Right renal cortex interstitium (tissue), 3 donors: ENCODE measurements around the gene PIM3. TPM values are rescaled to one million over a fixed set of nuclear protein-coding genes. Genes with fewer than 3 reads are reported as not detected.

Experiments used
- DNase-seq, 3 donors: peaks; one replicate each; pipeline ENCODE4 v3.0.0-alpha.2; 2013; ENCODE audit warnings: low read depth in 3 of 3, low spot score in 2 of 3
- polyA plus RNA-seq, 3 donors: library from polyadenylated mRNA; unstranded; fragments of 120-200 nt; gene quantifications; one replicate each; pipeline ENCODE4 v1.2.1, GENCODE V29; 2013; ENCODE audit not compliant: insufficient read length in 3 of 3

PIM3 gene
- polyA plus RNA-seq, 3 donors = 12.4 to 16.2 (median 14.5) TPM

DNA sequence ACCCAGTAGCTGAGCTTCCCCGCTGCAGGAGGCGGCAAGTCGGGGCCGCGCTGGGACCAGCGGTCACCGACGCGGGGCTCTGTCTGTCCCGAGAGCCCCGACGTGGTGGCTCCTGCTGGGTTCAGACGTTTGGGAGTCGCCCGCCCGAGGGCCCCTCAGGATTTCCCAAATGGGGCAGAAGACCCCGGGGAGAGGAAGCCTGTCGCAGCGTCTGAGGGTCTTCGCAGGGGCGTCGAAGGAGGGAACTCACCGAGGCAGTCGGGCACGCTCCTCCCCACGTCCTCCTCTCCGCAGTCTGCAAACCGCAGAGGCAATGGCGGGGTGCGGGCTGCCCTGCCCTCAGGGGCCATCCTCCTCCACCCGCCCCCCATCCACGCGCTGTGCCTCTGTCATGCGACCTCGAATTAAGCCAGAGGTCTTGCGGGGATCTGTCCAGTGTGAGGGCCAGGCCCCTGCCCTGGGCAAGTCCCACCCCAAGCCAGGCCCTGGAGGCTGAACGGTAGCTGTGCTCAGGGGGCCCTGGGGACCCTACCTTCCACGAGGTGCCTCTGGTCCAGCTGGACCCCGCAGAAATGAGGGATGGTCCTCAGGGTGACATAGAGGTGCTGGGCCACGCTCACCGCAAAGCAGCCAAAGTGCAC lies 39.5 kb downstream of the PIM3 start:
- DNase-seq = no peak

GRCh38 chr22:50000587-50001387 lies 40.2 kb downstream of the PIM3 start:
- DNase-seq = no peak

DNA sequence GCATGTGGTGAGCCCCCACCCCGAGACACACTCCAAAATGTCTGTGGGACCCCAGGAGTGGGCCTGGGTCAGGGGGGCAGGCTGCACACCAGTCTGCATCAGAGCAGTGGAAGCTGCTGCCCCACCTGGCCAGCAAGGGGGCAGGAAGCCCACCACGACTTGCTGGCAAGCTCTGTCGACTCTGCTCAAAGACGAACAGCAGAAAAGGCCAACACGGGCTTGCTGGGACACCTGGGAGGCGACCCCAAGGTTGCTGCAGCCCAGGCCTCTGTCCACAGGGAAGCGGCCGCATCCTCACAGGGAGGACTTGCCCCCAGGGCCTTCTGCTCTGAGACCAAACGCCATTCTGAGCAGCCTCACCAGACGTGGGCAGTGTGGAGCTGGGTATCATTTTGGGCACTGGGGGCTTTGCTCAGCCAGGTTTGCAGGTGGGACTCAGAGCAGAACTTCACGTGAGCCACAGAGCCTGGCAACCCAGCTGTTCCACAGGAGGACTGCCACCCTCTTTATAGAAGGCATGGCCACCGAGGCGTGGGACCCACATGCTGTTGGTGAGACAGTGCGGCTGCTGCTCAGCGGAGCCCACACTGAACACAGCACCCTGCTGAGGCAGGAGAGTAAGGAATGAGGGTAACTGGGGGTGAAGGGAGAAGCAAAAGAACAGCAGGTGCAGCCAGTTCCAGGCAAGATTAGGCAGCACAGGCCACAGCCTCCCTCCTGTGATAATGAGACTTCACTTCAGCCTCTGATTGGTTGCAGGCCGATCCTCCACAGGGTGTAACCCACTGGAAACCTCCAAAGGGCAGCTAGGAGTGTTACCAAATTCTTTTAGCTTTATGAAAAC lies 41.0 kb downstream of the PIM3 start:
- DNase-seq = no peak

DNA sequence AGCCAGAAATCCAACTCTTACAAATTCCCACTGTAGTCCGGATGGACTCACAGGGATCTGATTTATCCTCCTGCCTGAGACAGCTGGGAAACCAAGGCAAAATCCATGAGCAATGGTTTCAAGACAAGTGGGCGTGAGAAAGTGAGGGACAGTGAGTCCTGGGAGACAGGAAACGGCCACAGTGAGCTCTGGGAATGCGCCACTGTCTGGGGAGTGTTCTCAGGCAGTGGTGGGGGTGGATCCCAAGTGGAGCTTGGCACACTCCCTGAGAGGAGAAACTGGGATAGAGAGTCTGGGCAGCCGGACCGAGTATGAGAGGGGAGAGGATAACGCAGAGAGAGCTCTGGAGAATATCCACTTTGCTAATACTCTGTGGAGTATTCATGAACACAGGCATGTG lies 42.2 kb downstream of the PIM3 start:
- DNase-seq = no peak

- no peak for DNase-seq
Observed at GRCh38 chr22:50004918-50005317, 44.3 kb downstream of the PIM3 start.

DNA sequence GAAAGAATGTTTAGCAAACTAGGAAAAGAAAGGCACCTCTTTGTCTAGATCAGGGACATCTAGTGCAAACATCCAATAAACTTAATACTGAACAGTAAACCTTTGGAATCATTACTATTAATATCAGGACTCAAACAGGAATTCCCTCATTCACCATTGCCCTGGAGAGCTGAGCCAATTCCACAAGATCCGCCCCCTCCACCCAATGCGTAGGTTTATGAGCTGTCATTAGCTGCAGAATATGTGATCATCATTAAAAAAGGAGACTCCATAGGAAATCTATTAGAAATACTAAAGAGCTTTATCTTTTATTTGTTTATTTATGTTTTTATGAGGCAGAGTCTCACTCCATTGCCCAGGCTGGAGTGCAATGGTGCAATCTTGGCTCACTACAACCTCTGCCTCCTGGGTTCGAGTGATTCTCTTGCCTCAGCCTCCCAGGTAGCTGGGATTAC lies 46.5 kb downstream of the PIM3 start:
- DNase-seq = no peak

- no peak for DNase-seq
Observed at GRCh38 chr22:50008151-50009040, 47.8 kb downstream of the PIM3 start.

DNA sequence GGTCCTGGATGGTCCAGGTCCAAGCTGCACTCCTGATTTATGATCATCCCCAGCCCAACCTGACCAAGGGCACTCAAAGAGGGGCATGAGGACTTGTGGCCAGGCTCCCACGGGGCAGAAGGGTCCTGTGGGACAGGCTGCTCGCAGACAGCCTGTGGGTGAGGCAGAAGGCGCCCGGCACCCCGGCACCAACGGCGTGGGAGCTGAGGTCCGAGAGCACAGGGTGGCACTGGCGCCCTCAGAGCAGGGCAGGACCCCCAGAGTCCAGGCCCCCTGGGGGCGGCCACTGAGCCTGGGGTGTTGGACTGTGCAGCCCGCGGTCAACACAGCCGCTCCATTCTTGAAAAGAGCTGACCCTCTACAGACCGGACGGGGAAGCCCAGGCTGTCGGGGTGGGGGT lies 48.7 kb downstream of the PIM3 start:
- no peak for DNase-seq

DNA sequence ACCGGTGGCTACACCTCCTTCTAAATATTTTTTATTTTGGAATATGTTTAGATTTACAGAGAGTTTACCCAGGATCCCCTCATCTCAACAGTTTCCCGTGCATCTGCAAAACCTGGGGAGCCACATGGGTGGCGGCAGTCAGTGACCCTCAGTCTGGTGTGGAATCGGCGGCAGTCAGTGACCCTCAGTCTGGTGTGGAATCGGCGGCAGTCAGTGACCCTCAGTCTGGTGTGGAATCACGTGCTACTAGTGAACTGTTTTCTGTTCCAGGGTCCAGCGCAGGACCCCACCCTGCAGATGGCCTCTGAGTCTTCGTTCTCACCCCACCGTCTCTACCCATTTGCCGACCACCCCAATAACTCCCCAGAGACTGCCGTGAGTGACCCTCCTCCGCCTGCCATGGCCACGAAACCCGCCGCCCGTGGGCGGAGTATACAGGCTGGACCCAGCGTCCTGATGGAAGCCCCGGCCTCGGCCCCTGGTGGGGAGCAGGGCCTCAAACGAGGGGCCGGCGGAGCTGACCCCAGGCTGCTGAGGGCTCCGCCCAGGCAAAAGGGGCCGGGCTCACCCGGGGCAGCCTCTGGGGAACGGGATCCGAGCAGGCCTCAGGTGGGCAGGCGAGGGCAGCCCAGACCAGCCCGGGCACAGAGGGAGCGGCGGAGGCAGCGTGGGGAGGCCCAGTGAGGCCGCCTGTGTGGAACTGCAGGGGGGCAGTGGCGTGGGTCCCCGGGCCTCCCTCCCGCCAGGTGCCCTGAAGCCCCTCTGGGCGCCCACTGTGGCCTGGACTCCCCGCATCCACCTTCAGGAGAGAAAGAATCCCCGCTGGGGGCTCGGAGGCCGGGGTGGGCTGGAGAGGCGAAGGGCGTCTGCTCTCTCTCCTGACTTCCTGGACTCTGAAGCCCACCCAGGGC lies 49.4 kb downstream of the PIM3 start:
- DNase-seq = no peak

- no peak for DNase-seq
Observed at GRCh38 chr22:50010676-50011446, 50.3 kb downstream of the PIM3 start.

DNA sequence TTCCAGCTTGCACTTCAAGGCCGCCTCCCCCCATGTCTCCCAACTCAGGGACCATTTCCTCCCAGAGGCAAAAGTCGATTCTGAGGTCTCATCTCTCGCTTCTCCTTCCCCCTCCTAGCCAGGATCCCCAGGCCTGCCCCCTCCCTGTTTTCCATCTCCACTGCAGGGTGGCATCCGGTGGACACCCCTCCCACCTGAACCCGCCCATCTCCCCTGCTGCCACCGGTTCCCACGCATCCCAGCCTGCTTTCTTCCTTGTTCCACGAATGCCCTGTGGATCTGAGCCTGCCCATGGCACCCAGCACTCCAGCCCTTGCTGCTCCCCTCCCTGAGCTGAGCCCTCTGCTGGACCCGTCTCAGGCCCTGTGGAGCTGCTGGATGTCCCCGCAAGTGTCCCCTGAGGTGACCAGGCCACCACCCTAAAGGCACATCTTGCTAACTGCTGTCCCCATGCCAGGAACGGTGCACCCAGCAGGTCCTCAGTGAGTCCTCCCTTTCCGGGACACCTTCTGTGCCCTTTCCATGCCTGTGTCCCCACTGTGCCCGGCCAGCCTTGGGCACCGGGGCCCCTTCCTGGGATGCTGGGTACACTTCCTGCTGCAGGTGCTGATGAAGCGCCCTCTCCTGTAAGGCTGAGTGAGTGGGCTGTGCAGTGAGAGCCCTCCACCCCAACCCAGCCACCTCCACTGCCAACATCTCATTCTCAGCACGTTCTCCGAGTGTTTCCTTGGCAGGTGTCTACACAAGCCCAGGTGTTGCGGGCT lies 51.1 kb downstream of the PIM3 start:
- no peak for DNase-seq

DNA sequence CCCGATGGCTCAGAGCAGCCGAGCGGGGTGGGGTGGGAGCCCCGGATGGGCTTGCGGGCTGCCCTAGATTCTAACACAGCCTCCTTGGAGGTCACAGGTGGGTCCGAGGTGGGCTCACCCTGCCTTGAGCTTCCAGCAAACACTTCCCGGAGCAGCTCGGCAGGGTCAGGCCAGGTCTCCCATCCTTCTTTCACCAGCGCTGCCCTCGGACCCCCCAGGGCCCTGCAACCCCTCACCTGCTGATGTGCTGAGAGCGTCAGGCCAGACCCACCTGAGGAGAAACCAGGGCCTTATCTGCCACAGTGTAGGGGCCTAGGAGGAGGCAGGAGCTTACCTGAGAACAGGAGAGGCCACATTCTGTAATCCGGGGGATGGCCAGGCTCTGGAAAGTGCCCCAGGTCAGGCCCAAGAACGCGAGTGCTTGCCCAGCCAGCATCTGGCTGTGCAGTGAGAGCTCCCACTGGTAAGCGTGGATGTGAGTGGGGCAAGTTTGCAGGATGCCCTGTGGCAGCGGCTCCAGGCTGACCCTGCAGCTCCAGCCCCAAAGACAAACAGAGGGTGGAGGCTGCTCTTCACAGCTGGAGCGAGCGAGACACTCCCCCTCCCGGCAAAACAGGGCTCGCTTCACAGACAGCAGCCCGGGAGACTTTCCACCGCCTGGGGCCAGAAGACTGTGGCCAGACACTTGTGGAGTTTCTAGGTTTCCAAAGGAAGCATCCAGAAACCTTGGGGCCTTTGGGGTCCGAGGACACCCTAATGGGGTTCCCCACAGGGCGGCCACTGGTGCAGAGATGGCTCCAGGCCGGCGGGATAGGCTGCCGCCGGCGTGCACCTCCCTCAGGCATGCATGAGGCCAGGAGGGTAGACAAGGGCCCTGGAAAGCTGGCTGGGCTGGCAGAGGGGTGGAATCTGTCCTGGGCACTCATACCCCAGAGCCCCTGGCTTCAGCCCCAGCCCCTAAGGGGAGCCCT lies 51.9 kb downstream of the PIM3 start, which contains the start of gene IL17REL:
Gene IL17REL (minus strand): TSS at position 555 of the 971 bp plus-strand sequence. CDS start 119 bp downstream, at position 436.
- no peak for DNase-seq
